Measurements from ENCODE around the gene UGT1A7.
"Not testable (repeated sequence)": the region's sequence is repeated elsewhere in the genome, so short reads cannot be mapped to it uniquely, and the experiment has no call there.

Gene UGT1A7

DNA sequence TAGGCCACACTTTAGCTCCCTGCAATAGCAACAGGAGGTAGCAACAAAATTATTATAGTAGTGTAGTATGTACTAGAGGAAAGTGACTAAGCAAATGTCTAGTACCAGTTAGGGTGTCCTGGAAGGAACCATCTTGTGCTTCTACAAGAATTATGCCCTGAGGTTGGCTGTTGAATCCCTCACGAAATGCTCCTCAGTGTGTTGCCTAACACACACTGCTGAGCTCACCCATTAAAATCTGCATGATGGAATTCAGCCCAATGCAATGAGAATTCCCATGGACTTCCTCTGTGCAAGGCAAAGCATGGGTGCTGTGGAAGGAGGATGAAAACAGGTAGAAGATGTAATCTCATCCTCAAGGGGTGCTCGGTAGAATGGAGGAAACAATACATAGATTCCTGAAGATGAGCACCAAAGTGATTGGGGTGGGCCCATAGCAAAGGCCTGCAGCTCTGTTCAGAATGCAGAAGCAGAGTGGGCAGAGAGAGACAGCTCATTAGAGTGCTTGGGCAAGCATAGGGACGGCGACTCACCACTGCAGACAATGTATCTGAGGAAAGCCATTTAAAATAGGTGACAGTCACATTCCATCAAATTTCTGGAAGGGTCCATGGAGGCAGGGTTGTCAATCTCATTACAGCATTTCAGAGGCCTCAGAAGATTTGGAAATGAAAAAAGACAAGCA, 1.2 kb upstream of the UGT1A7 start:
- DNase-seq (ENCODE audit: low read depth in 2 of 2): no peak

DNA sequence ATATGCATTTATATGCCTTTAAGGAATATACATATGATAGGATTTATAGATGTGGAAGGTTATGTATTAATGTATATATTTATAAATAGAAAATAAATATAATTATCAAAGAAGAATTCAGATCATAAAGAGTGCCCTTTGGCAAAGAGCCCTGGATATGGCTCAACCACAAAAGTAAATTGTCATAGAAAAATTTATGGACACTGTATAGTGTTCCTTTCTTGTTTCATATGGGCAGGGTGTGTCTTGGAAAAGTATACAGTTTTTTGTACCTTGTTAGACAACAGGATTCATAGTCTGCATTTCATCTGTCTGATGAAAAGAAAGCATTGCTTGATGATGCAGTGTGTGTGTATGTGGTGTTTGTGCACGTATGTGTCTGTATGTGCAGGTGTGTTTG, 2.9 kb downstream of the UGT1A7 start:
- no peak for DNase-seq (ENCODE audit: low read depth in 2 of 2)

DNA sequence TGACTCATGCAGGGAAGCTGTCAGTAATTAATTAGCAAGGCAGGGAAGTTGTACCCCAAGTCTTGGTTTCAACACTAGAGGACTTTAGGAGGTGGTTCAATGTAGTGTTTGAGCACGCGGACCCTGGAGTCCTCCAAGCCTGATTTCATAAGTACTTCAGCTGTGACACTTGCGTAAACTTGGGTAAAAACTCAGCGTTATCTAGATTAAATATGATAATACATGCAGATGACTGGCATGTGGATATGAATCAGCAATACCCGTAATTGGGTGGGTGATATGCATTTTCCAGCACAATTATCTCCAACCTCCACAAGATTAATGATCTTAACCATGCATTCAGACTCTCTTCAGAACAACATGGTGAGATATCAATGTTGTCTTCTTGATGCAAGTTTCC, 5.2 kb downstream of the UGT1A7 start:
- DNase-seq (ENCODE audit: low read depth in 2 of 2): no peak

DNA sequence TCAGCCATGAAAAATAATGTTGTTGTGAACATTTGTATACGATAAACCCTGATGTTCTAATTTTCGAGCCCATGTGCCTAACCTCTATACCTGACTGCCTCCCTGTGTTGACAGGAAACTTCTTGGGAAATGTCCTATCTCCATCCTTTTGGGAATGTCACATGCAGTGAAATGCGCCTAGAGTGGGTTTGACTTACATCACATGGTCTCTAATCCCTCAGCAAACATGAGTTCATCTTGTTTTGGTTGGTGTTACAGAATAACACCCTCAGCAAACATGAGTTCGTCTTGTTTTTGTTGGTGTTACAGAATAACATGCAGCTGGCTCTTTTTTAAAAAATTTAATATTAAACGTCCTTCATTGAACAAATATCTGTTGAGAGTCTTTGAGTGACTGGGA, 6.6 kb downstream of the UGT1A7 start:
- no peak for DNase-seq (ENCODE audit: low read depth in 2 of 2)

DNA sequence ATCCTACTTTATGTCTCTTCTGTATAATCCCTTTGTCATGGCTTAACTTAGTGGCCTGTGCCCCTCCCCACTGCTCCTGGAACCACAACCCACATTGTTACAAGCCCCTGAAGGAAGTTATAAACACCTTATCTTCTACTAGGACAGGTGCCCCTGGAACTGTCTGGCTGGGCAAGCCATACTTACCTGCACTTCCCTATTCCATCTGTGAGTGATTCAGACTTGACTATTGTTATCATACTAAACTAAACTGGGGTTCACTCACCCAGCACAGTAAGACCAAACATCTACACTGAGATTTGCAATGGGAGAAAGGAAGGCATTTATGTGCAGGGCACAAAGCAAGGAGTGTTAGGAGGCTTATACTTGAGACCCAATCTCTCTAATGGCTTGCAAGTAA, 7.3 kb downstream of the UGT1A7 start:
- no peak for DNase-seq (ENCODE audit: low read depth in 2 of 2)

DNA sequence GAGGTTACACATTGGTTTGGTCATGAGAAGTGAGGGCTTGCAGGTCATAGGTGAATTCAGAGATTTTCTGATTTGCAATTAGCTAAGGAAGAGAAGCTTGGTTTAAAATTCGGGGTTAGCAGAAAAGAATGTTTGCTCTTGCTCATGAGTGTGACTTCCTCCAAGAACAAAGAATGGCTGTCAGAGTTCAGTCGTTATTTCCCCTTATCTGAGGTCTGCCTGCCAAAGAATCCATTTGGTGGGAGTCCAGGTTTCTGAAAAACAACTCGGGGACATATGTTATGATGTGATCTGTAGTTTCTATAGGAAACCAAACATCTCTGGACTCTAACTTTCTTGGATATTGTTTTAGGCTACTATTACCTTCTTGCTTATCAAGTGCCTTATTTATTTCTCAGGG, 7.8 kb downstream of the UGT1A7 start:
- DNase-seq (ENCODE audit: low read depth in 2 of 2): no peak

DNA sequence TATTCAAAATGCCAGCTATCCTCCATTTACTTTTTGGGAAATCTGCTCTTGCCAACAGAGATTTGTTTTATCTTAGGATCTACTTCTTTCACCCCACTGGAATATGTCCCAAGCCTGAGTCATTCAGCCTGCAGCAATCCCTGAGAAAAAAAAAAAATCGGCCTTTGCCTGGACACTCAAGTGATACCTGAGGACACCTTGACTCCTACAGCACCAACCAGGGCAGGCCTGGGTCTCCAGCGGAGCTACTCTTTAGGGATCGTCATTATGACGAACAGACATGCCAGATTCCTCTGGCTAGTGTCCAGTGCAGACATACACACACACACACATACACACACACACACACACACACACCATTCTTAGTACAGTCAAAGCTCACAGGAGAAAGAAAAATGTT, 8.7 kb downstream of the UGT1A7 start:
- DNase-seq (ENCODE audit: low read depth in 2 of 2): no peak

DNA sequence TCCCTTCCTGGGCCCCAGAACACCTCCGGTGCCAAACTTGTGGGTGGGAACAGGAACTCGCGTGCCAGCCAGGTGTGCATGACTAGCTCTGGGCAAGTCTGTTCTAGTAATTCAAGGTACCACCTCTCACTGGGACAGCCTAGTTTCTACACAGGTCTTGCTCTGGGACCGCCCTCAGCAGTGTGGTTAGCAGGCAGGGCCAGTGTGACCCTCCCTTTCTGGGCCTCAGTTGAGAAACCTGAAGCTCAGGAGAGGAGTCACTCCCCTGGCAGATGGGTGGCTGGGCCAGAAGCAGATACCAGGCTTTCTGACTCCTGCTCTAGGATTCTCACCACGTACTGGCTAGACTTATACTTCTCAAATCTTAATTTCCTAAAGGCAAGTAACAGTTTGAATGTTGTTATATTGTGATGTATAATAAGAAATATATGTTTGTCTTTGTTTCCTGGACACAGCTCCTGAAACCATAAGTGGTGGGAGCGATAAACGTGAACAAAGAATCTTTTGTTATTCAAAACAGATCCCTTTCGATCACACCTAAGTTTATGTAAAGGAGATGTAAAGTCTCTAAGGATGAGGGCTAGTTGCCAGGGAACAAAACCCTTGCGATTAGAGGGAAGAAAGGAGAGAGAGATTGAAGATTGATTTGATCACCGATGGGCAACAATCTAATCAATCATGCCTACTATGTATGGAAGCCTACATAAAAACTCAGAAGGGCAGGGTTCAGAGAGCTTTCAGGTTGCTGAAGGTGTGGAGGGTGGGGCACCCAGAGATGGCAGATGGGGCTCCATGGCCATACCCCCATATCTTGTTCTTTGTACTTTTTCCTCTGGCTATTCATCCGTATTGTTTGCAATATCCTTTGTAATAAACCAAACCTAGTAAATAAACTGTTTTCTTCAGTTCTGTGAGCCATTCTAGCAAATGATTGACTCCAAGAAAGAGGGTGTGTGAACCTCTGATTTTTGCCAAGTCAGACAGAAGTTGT, 10.0 kb downstream of the UGT1A7 start:
- DNase-seq (ENCODE audit: low read depth in 2 of 2): no peak

DNA sequence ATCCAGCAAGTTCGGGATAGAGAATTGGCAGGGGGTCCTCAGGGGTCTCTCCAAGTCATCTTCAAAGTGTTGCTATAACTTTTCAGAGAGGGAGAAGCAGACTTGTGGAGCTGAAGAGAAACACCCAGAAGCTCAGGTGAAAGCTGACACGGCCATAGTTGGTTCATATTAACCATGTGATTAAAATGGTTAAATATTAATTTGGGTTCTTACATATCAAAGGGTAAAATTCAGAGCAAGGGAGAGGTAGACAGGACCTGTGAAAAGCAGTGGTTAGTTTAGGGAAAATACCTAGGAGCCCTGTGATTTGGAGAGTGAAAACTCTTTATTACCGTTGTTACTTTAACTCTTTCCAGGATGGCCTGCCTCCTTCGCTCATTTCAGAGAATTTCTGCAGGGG, 10.9 kb downstream of the UGT1A7 start, which contains the start of gene UGT1A6:
Gene UGT1A6 (plus strand): TSS at position 243 of the 400 bp plus-strand sequence. CDS start 115 bp downstream, at position 358.
- DNase-seq (ENCODE audit: low read depth in 2 of 2): no peak

DNA sequence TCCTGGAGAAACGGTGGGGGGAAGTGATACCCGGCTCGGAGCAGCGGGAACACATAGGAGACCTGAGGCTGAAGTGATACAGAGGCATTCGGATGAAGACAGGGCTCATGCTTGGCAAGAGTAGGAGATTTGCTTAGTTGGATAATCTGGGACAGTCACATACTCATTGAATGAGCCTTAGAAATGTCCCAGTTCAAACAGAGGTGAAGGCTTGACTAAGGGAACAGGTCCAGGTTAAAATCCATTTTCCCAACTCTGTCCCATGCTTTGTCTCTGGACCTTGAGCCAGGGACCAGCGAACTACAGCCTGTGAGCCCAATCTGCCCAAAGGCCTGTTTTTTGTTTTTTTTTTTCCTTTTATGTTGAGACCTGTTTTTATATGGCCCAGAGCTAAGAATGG, 12.3 kb downstream of the UGT1A7 start:
- DNase-seq (ENCODE audit: low read depth in 2 of 2): no peak

DNA sequence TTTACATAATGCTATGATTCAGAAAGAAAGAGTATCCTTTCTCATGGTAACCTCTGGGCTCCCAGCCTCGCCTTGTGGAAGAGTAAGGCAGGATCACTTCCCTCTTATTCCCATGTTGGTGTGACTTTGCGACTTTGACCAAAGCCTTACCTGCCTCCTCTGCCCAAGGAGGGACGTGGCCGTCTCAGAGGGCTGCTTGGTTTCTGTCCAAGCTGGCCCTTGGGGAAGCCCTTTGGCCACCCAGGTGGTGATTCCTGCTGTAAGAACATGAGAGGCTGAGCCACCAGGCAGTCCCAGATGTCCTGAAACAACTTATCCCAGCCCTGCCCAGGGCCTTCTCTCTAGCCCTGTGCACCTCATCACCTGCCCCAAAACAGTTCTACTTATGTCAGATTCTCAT, 17.0 kb downstream of the UGT1A7 start:
- DNase-seq (ENCODE audit: low read depth in 2 of 2): no peak

DNA sequence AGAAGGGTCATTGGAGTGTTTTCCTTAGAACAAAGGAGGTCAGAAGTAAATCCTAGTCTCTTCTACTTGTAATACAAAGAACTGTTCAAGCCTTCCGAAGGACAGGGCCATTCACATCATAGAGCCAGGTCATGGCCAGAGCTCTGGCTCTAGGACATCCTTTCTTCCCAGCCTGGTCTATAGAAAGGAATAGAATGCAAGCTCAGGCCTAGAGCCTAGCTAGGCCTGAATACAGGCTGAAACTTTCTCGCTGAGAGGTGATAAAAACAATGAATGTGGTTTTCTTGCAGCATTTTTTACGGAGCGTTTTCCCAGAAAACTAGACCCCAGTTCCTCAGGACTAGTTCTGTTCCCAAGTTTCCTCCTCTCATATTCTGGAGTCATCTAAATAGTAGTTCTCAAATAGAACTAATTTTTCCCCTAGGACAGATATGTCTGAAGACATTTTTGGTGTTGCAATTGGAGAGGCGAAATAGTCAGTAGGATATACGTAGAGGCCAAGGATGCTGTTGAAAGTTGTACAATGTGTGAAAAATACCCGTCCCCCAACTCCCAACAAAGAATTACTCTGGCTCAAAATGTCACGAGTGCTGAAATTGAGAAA, 17.8 kb downstream of the UGT1A7 start:
- no peak for DNase-seq (ENCODE audit: low read depth in 2 of 2)

DNA sequence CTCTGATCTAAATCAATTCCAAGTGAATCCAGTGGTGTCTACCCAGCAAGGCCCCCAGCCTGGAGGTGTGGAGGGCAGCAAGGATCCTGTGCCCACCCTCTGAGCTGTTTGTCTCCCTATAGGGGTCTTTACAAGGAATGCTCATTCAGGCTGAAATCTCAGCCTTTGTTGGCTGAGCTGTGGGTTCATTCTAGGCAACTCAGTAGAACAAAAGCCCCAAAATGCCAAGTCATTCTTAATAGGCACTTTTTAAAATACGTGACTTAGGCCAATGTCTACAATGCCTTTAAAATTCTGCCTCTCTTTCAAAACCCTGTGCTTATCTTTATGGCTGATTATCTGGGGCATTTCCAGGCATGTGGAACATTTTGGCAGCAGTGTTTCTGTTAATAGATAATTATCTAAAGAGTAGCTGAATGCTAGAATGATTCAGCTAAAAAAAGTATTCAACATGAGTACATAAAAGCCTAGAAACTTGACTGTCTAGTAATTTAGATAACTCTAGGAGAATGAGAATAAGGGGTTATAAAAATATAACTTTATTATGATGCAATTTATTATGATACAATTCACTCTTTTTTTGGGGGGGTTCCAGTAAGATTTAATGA, 18.4 kb downstream of the UGT1A7 start:
- no peak for DNase-seq (ENCODE audit: low read depth in 2 of 2)

DNA sequence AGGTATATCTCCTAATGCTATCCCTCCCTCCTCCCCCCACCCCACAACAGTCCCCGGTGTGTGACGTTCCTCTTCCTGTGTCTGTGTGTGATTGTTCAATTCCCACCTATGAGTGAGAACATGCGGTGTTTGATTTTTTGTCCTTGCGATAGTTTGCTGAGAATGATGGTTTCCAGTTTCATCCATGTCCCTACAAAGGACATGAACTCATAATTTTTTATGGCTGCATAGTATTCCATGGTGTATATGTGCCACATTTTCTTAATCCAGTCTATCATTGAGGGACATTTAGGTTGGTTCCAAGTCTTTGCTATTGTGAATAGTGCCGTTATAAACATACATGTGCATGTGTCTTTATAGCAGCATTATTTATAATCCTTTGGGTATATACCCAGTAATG, 19.1 kb downstream of the UGT1A7 start:
- DNase-seq (ENCODE audit: low read depth in 2 of 2): not testable (repeated sequence)

DNA sequence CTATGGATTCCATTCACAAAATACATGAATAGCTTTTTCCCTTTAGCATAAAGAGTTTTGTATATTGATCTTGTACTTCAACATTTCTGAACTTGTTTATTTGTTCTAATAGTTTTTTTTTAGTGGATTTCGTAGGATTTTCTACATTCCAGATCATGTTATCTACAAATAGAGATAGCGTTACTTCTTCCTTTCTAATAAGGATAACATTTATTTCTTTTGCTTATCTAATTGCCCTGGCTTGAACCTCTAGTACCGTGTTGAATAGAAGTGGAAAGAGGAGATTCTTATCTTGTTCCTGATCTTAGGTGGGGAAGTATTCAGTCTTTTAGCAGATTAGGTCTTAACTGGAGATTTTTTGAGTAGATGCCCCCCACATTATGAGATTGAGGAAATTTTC, 20.5 kb downstream of the UGT1A7 start:
- DNase-seq (ENCODE audit: low read depth in 2 of 2): no peak

DNA sequence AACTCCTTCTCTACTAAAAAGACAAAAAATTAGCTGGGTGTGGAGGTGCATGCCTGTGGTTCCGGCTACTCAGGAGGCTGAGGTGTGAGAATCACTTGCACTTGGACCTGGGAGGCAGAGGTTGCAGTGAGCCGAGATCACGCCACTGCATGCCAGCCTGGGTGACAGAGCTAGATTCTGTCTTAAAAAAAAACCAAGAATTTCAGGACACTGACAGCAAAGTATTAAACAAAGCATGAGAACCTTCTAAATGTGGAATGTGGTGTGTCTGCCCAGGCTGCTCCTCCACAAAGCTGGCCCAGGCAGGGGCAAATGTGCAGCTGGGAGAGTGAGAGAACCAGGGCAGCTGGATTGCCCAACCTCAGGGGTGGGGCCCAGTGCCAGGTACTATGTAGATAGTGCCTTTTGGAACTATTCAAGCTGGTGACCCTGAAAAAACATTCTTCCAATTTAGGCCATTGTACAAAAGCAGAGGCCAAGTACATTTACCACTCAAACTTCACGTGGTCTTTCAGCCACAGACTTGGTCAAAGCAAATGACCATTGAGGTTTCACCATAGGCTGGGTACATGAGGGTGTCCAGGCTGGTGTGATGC, 24.3 kb downstream of the UGT1A7 start:
- no peak for DNase-seq (ENCODE audit: low read depth in 2 of 2)

DNA sequence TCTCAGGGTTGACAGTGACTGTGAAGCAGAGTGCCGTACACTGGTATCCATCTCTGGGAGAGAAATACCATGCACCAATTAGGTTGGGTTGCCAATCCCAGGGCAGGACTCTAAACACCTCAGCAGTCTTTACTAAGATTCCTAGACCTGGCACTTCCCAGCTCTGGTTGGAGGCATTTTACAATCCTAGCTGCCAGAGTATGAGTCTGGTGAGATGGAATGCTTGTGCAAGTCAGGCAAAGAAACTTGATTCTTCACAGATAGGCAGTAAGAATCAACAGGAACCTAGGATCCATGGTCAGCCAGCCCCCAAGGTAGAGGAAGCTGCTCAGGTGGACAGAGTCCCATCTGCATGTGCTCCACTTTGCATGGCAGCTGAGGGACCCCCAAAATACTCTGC, 25.0 kb downstream of the UGT1A7 start:
- DNase-seq (ENCODE audit: low read depth in 2 of 2): no peak

DNA sequence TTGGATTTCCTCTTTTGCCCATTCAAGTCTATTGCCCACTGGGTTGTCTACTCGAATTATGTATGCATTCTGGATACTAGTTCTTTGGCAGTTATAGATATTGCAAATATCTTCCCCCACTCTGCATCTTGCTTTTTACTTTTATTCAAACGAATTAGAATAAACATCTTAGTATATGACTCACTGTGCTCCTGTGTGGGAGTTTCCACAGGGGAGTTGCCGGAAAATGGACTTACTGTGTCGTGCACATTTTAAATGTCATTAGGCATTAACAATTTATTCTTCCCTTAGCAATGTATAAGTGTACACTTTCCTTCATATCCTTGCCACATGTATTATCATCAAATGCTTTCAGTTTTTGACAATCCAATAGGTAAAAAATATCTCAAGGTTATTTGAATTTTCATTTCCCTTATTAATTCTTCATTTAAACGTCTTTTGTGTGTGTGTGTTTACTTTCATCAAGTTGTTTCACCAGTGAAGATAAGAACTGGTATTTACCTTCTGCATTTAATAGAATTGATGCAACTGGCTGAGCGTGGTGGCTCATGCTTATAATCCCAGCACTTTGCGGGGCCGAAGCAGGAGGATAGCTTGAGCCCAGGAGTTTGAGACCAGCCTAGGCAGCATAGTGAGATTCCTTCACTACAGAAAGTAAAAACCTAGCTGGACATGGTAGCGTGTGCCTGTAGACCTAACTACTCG, 26.4 kb downstream of the UGT1A7 start:
- DNase-seq (ENCODE audit: low read depth in 2 of 2): no peak

DNA sequence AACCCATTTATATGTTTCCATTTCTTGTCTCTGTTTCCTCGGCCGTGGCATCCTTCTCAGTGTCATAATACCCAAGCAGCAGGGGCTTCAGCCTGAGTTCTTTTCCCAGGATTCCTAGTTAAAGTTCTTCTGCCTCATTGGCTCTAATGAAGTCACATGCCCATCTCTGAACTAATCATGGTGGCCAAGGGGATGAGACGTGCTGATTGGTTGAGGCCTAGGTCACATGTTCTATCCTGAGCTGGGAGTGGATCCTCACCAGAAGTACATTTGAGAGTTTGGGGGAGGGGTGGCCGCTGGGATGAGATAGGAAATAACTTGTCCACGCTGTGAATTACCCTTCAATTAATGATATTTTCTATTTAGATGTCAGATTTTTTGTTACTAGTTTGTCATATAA, 27.2 kb downstream of the UGT1A7 start:
- DNase-seq (ENCODE audit: low read depth in 2 of 2): no peak

DNA sequence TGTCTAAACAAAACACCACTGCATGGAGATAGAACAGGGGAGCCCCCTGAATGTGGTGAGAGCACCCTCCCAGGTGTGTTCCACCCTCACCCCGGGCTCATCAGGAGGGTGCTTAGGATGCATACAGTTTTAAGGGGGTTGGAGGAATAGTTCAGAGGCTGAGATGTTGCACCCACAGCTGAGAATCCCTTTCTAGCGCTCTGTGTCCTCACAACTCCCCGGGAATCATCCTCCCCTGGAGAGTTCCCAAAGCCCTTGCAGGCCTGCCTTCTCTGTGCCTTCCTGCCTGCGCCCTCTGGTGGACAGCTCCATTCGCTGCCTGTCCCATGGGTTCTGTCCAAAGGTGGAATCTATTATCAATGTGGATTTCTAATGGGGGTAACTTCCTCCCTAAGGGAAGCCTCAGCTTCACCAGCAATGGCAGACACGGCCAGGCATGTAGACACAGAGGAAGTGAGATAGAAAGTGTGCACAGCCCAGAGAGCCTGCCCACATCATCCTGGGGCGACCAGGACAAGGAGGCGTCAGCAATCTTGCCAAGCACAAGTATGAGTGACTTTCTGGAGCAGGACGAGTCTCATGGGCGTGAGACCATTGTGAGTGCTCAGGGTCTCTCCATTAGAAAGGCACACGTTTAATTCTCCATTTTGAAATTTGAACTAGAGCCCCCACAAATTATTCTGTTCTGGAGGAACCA, 29.8 kb downstream of the UGT1A7 start:
- DNase-seq (ENCODE audit: low read depth in 2 of 2): peak; percentile 45

All from stimulated activated CD8-positive, alpha-beta memory T cell treated with anti-CD3 and anti-CD28 coated beads, Interleukin-2, amount 100 ng/mL, for 1 hour (primary cell).